SU-DHL-6 (cell line): ENCODE measurements around the gene PIAS3.

Experiments used
- H2AFZ ChIP-seq: fragments of 200-600 bp; sonication (generic); 2 replicates; pipeline ENCODE4 v1.6.1; 2014; ENCODE audit warnings: low read depth, mild to moderate bottlenecking, moderate library complexity, mixed read lengths, antibody characterized with exemption, low read length; ENCODE audit not compliant: severe bottlenecking
- H3F3A ChIP-seq: fragments of 200-600 bp; shearing (Covaris generic); 2 replicates; pipeline ENCODE4 v1.6.0; 2016; ENCODE audit warnings: antibody characterized with exemption, mild to moderate bottlenecking; ENCODE audit not compliant: insufficient read depth
- H3K27ac ChIP-seq: fragments of 200-600 bp; sonication (generic); 2 replicates; pipeline ENCODE4 v1.5.1; 2016; ENCODE audit warnings: low read depth, mild to moderate bottlenecking, low read length, moderate library complexity, mixed read lengths
- H3K27me3 ChIP-seq: fragments of 200-600 bp; sonication (generic), shearing (Covaris generic); 2 replicates; pipeline ENCODE4 v1.6.0; 2014; ENCODE audit warnings: mild to moderate bottlenecking, low read length
- H3K36me3 ChIP-seq: fragments of 200-600 bp; sonication (generic); 2 replicates; pipeline ENCODE4 v1.6.1; 2014; ENCODE audit warnings: mild to moderate bottlenecking, low read length, mixed read lengths
- H3K4me2 ChIP-seq: fragments of 300-600, 200-600 bp; shearing (Covaris generic), sonication (generic); 2 replicates; pipeline ENCODE4 v1.6.0; 2014; ENCODE audit warnings: low read length, low read depth, mild to moderate bottlenecking; ENCODE audit not compliant: poor library complexity, severe bottlenecking
- H3K4me3 ChIP-seq: fragments of 200-600 bp; sonication (generic); 2 replicates; pipeline ENCODE4 v1.5.1; 2014; ENCODE audit warnings: antibody characterized with exemption, low read length, mild to moderate bottlenecking, mixed read lengths; ENCODE audit not compliant: insufficient read depth, poor library complexity, severe bottlenecking
- H3K79me2 ChIP-seq: fragments of 200-600 bp; sonication (generic); 2 replicates; pipeline ENCODE4 v1.6.1; 2014; ENCODE audit warnings: mild to moderate bottlenecking, low read length, moderate library complexity; ENCODE audit not compliant: insufficient read depth
- H3K9ac ChIP-seq: fragments of 200-600 bp; sonication (generic); 2 replicates; pipeline ENCODE4 v1.7.0; 2014; ENCODE audit warnings: mild to moderate bottlenecking, low read length
- H3K9me2 ChIP-seq: fragments of 200-600 bp; sonication (generic); replicated peaks from 2 replicates; pipeline ENCODE4 v1.6.1; 2014; ENCODE audit warnings: low read length; ENCODE audit not compliant: insufficient read depth
- H3K9me3 ChIP-seq: fragments of 200-600 bp; sonication (generic); 2 replicates; pipeline ENCODE4 v1.6.1; 2014; ENCODE audit warnings: low read length, mixed read lengths; ENCODE audit not compliant: insufficient read depth
- H4K20me1 ChIP-seq: fragments of 200-600 bp; sonication (generic); 2 replicates; pipeline ENCODE4 v1.6.1; 2014; ENCODE audit warnings: low read depth, mild to moderate bottlenecking, antibody characterized with exemption, low read length, moderate library complexity, mixed read lengths
- EZH2phosphoT487 ChIP-seq: fragments of 200-600 bp; sonication (generic), shearing (Covaris generic); conservative IDR thresholded peaks from 2 replicates; pipeline ENCODE4 v1.6.1; 2018; ENCODE audit warnings: mild to moderate bottlenecking, antibody characterized with exemption, low read length, moderate library complexity, mixed read lengths
- TF ChIP-seq, protein P1 (sequence below): fragments of 200-600 bp; sonication (generic); IDR thresholded peaks from one replicate; pipeline ENCODE4 v1.5.1; 2017; ENCODE audit warnings: antibody characterized with exemption, mild to moderate bottlenecking, low read length, moderate library complexity; ENCODE audit not compliant: insufficient read depth, poor library complexity, severe bottlenecking

PIAS3 gene

DNA sequence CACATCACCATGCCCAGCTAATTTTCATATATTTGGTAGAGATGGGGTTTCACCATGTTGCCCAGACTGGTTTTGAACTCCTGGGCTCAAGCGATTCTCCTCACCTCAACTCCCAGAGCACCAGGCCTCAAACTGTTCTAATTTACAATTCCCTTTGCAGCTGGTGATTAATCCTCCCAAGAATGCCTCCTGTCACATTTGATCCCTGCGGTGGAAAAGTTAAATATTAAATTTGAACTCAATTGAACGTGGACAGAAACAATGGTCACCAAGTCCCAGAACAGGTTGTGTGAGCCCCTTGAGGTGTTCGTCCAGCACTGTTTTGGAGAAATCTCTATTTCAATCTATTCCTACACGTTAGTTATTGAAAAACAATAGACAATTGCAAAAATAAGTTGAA lies 28.8 kb upstream of the PIAS3 start:
- Histone ChIP-seq H4K20me1 (no peaks in the 10 kb centered on the region), H3K36me3 (no peaks in the 10 kb centered on the region), H3K4me3 (no peak overlapping the region), H3K9me2 (no peaks in the 10 kb centered on the region), H2AFZ (no peak overlapping the region), H3K79me2 (no peaks in the 10 kb centered on the region), H3K9me3 (no peaks in the 10 kb centered on the region), H3K9ac (no peak overlapping the region), H3K27ac (no peak overlapping the region), H3F3A (no peaks in the 10 kb centered on the region), H3K4me2 (no peak overlapping the region), H3K27me3 (no peaks in the 10 kb centered on the region)
- TF ChIP-seq, protein P1, sequence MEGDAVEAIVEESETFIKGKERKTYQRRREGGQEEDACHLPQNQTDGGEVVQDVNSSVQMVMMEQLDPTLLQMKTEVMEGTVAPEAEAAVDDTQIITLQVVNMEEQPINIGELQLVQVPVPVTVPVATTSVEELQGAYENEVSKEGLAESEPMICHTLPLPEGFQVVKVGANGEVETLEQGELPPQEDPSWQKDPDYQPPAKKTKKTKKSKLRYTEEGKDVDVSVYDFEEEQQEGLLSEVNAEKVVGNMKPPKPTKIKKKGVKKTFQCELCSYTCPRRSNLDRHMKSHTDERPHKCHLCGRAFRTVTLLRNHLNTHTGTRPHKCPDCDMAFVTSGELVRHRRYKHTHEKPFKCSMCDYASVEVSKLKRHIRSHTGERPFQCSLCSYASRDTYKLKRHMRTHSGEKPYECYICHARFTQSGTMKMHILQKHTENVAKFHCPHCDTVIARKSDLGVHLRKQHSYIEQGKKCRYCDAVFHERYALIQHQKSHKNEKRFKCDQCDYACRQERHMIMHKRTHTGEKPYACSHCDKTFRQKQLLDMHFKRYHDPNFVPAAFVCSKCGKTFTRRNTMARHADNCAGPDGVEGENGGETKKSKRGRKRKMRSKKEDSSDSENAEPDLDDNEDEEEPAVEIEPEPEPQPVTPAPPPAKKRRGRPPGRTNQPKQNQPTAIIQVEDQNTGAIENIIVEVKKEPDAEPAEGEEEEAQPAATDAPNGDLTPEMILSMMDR: no peak
- no peak for TF ChIP-seq EZH2phosphoT487

DNA sequence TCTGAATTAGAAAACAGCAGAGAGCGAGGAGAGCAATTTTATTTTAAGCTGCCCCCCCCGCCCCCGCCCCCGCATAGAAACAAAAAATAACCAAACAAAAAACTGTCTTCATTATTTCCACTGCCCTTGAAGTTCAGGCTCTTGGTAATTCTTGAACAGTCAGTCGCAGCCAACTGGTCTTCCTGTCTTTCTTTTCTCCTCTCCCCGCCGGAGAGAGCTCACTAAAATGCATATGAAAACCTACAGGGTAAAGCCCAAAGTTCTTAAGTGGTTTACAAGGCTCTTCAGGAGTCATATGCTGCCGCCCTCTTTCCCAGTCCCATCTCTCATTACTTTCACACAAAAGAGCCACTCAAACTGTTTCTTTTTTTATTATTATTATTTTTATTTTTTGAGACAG lies 27.9 kb upstream of the PIAS3 start:
- Histone ChIP-seq H3K4me3 (no peak overlapping the region), H3K27ac (no peak overlapping the region)
- no peak for TF ChIP-seq EZH2phosphoT487
- TF ChIP-seq, protein P1: no peak

DNA sequence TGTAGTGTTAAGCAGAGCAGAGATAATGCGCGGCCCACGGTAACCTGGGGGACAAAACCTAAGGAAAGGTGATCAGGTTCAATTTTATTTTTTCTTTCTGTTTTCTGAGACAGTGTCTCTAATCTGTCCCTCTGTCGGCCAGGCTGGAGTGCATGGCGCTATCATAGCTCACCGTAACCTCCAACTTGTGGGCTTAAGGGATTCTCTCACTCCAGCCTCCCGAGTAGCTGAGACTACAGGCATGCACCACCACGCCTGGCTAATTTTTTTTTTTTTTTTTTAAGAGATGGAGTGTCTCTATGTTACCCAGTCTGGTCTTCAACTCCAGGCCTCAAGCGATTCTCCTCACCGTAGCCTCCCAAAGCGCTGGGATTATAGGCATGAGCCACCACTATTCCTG lies 27.5 kb upstream of the PIAS3 start:
- TF ChIP-seq, protein P1: no peak
- no peak for TF ChIP-seq EZH2phosphoT487
- Histone ChIP-seq H2AFZ (peak overlapping the region; percentile 97), H3K27me3 (no peaks in the 10 kb centered on the region), H3K4me2 (peak overlapping the region; percentile 77), H3K79me2 (no peaks in the 10 kb centered on the region), H3K27ac (no peak overlapping the region), H3F3A (no peaks in the 10 kb centered on the region), H3K9ac (peak overlapping the region; percentile 24; the same call in 1 of the 2 replicates), H3K4me3 (peak overlapping the region; percentile 83), H3K9me3 (no peaks in the 10 kb centered on the region), H3K36me3 (no peaks in the 10 kb centered on the region), H3K9me2 (no peaks in the 10 kb centered on the region), H4K20me1 (no peaks in the 10 kb centered on the region)

More for the DNA sequence above, 27.9 kb upstream of the PIAS3 start:
- no peak overlapping the region for H3K9ac ChIP-seq
- H3K9me3 ChIP-seq: no peaks in the 10 kb centered on the region
- H3K9me2 ChIP-seq: no peaks in the 10 kb centered on the region
- H3K4me2 ChIP-seq: no peak overlapping the region
- no peaks in the 10 kb centered on the region for H3K79me2 ChIP-seq
- H3K27me3 ChIP-seq: no peaks in the 10 kb centered on the region
- H2AFZ ChIP-seq: no peak overlapping the region
- H4K20me1 ChIP-seq: no peaks in the 10 kb centered on the region
- H3K36me3 ChIP-seq: no peaks in the 10 kb centered on the region
- H3F3A ChIP-seq: no peaks in the 10 kb centered on the region
